Panc1 (cell line): Measurements from ENCODE around the gene APBB1IP. TPM values are rescaled to one million over a fixed set of nuclear protein-coding genes. Genes with fewer than 3 reads are reported as not detected.

Experiments used
- ATAC-seq: fragments of 200-7000 bp; cut with Tn5 transposase; 2 replicates; pipeline ENCODE4 v1.9.1; 2020; ENCODE audit warnings: mild to moderate bottlenecking, moderate library complexity
- BruUV-seq: library from RNA; stranded (reverse); fragments of 400-500 nt; replicated peaks from 2 replicates; lab custom pipeline; 2021; lab: Mats Ljungman, UMichigan
- CTCF ChIA-PET: fragments of 300-600 bp; sonication (Branson Sonifier 250); formaldehyde crosslinking; loops from one replicate; lab custom pipeline; 2022; ENCODE audit warnings: antibody characterized with exemption; lab: Charles Lee
- POLR2A ChIA-PET: fragments of 300-600 bp; sonication (Branson Sonifier 250); formaldehyde crosslinking; loops from one replicate; lab custom pipeline; 2022; ENCODE audit warnings: antibody characterized with exemption; lab: Charles Lee
- DNase-seq: peaks from one replicate; pipeline ENCODE4 v3.0.0-alpha.2; 2010; ENCODE audit warnings: low read depth, low spot score
- H3K27ac ChIP-seq: 2 replicates; pipeline ENCODE4 v1.5.1; 2011; ENCODE audit warnings: mild to moderate bottlenecking, low read length, inconsistent platforms
- H3K27me3 ChIP-seq: fragments of 200-500 bp; sonication (Bioruptor generic); 2 replicates; pipeline ENCODE4 v1.6.0; 2014; ENCODE audit warnings: low read length, inconsistent platforms; ENCODE audit not compliant: control insufficient read depth, insufficient read depth
- H3K36me3 ChIP-seq: fragments of 200-500 bp; sonication (Bioruptor generic); 2 replicates; pipeline ENCODE4 v1.5.1; 2014; ENCODE audit warnings: inconsistent platforms, mild to moderate bottlenecking, low read length, moderate library complexity; ENCODE audit not compliant: control insufficient read depth, insufficient read depth
- H3K4me1 ChIP-seq: 2 replicates; pipeline ENCODE4 v1.5.1; 2011; ENCODE audit warnings: inconsistent platforms, mild to moderate bottlenecking, low read length, moderate library complexity; ENCODE audit not compliant: control insufficient read depth, insufficient read depth
- H3K4me3 ChIP-seq, 2 experiments: 2 replicates each; pipeline ENCODE4 v1.5.1; 2011 to 2012; ENCODE audit warnings: low read depth in 2 of 2, low read length in 2 of 2, mild to moderate bottlenecking in 2 of 2, inconsistent platforms in 1 of 2, moderate library complexity in 1 of 2
- H3K9me3 ChIP-seq: fragments of 200-500 bp; sonication (Bioruptor generic); 2 replicates; pipeline ENCODE4 v1.5.1; 2014; ENCODE audit warnings: low read depth, mild to moderate bottlenecking, inconsistent platforms, low read length, moderate library complexity; ENCODE audit not compliant: control insufficient read depth, insufficient read depth
- POLR2AphosphoS5 ChIP-seq: IDR thresholded peaks from 2 replicates; pipeline ENCODE4 v1.6.1; 2012; ENCODE audit warnings: mild to moderate bottlenecking, low read depth, low read length, moderate library complexity
- TCF7L2 ChIP-seq: IDR thresholded peaks from 2 replicates; pipeline ENCODE4 v1.6.1; 2011; ENCODE audit warnings: mild to moderate bottlenecking, low read depth, low read length, inconsistent platforms
- in situ Hi-C: cut with HindIII; loops from 2 replicates; pipeline ENCODE4 v1.10.0; 2016; ENCODE audit warnings: low sequenced_read_pairs, low pct_unique_long_range_greater_than_20kb
- intact Hi-C: fragments of 100-400 bp; cut with micrococcal nuclease; formaldehyde crosslinking; loops from one replicate; pipeline ENCODE4 v1.10.0; 2022; ENCODE audit not compliant: unreplicated experiment
- total RNA-seq: library from RNA; stranded (reverse); gene quantifications from one replicate; pipeline ENCODE4 v1.2.1, GENCODE V29; 2021; ENCODE audit not compliant: unreplicated experiment
- TF ChIP-seq, protein P1 (sequence below), 2 experiments: IDR thresholded peaks; 2 replicates each; pipeline ENCODE4 v1.6.1; 2011 to 2012; ENCODE audit warnings: low read depth in 2 of 2, control low read depth in 1 of 2, low read length in 1 of 2, mild to moderate bottlenecking in 1 of 2, moderate library complexity in 1 of 2; ENCODE audit not compliant: insufficient read depth in 1 of 2
- TF ChIP-seq, protein P2 (sequence below): fragments of 450-650 bp; IDR thresholded peaks from 2 replicates; pipeline ENCODE4 v1.5.1; 2017; ENCODE audit warnings: mild to moderate bottlenecking

APBB1IP gene
- total RNA-seq, 1 experiment from 2014 or later = 0.21 TPM

DNA sequence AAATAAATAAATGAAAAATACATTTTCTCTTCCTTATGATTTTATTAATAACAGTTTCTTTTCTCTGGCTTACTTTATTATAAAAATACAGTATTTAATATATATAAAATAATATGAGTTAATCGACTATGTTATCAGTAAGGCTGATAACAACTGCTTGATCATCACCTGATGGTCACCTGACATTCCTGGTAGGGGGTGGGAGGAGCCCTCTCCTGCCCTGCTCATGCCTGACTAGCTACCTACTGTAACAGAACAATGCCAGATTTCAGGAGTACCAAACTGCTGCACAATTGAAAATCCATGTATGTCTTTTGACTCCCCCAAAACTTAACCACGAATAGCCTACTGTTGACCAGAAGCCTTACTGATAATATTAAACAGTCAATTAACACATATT is 1.3 kb upstream of the APBB1IP start:
- Histone ChIP-seq H3K27me3 (peaks cover 7% of the 10 kb centered on the region), H3K27ac (no peak overlapping the region), H3K9me3 (no peaks in the 10 kb centered on the region), H3K4me1 (no peaks in the 10 kb centered on the region), H3K36me3 (no peaks in the 10 kb centered on the region), H3K4me3 (no peak overlapping the region)
- in situ Hi-C loops = no loop called here
- no peak for TF ChIP-seq TCF7L2
- intact Hi-C loops = no loop called here
- DNase-seq (no peak), ATAC-seq (no peak)
- CTCF ChIA-PET = no interaction called here
- POLR2A ChIA-PET = no interaction called here
- BruUV-seq = no TSS peak

DNA sequence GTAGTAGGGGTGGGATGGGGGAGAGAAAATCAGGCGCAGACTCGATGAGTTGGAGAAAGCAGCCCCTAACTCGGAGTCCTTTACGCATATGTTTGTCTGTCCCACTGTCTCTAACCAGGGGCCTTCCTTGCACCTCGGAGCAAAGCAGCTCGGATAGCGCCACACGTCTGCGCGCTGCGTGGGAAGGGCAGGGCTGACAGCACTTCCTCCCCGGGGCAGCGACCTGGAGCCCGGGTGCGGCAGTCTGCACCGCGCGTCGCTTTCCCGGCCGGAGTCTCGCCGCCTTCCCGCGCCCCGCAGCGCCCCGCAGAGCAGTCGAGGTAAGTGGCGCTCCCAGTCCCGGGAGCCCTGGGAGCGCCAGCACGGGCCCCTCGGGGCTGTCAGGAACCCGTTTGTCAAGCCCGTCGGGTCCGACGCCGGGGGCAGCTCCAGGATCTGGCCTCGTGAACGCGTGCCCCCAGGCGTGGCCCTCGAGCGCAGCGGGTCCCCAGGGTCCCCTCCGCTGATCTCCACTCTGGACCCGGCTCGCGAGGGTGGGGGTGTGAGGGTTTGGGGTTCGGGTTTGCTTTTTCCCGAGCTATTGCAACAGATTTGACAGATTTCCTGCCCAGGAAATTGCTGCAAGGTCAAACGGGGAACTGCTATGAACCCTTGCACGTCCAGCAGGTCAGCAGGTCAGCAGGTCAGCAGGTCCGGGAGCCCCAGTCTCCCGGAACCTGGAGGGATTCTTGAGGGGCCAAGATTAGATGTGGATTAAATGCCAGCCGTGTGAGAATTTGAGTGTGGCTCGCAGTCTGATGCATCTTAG is 597 bp downstream of the APBB1IP start:
- ChIA-PET CTCF (no interaction called here), POLR2A (no interaction called here)
- Histone ChIP-seq H3K9me3 (no peaks in the 10 kb centered on the region), H3K4me3 (no peak overlapping the region; a peak in 1 of 4 replicates), H3K36me3 (no peaks in the 10 kb centered on the region), H3K4me1 (no peaks in the 10 kb centered on the region), H3K27ac (no peak overlapping the region), H3K27me3 (peaks cover 7% of the 10 kb centered on the region)
- in situ Hi-C loops (no loop called here), intact Hi-C loops (no loop called here)
- no peak for ATAC-seq
- BruUV-seq = no TSS peak
- TF ChIP-seq, protein P1, sequence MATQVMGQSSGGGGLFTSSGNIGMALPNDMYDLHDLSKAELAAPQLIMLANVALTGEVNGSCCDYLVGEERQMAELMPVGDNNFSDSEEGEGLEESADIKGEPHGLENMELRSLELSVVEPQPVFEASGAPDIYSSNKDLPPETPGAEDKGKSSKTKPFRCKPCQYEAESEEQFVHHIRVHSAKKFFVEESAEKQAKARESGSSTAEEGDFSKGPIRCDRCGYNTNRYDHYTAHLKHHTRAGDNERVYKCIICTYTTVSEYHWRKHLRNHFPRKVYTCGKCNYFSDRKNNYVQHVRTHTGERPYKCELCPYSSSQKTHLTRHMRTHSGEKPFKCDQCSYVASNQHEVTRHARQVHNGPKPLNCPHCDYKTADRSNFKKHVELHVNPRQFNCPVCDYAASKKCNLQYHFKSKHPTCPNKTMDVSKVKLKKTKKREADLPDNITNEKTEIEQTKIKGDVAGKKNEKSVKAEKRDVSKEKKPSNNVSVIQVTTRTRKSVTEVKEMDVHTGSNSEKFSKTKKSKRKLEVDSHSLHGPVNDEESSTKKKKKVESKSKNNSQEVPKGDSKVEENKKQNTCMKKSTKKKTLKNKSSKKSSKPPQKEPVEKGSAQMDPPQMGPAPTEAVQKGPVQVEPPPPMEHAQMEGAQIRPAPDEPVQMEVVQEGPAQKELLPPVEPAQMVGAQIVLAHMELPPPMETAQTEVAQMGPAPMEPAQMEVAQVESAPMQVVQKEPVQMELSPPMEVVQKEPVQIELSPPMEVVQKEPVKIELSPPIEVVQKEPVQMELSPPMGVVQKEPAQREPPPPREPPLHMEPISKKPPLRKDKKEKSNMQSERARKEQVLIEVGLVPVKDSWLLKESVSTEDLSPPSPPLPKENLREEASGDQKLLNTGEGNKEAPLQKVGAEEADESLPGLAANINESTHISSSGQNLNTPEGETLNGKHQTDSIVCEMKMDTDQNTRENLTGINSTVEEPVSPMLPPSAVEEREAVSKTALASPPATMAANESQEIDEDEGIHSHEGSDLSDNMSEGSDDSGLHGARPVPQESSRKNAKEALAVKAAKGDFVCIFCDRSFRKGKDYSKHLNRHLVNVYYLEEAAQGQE (IDR thresholded peaks at IDR 0.05; ENCODE audit: insufficient read depth in 1 of 2, low read depth in 2 of 2, low read length in 1 of 2) = no peak
- TF ChIP-seq TCF7L2 = no peak
- TF ChIP-seq POLR2AphosphoS5 = no peak
- TF ChIP-seq, protein P2, sequence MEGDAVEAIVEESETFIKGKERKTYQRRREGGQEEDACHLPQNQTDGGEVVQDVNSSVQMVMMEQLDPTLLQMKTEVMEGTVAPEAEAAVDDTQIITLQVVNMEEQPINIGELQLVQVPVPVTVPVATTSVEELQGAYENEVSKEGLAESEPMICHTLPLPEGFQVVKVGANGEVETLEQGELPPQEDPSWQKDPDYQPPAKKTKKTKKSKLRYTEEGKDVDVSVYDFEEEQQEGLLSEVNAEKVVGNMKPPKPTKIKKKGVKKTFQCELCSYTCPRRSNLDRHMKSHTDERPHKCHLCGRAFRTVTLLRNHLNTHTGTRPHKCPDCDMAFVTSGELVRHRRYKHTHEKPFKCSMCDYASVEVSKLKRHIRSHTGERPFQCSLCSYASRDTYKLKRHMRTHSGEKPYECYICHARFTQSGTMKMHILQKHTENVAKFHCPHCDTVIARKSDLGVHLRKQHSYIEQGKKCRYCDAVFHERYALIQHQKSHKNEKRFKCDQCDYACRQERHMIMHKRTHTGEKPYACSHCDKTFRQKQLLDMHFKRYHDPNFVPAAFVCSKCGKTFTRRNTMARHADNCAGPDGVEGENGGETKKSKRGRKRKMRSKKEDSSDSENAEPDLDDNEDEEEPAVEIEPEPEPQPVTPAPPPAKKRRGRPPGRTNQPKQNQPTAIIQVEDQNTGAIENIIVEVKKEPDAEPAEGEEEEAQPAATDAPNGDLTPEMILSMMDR = no peak
- no peak for DNase-seq

DNA sequence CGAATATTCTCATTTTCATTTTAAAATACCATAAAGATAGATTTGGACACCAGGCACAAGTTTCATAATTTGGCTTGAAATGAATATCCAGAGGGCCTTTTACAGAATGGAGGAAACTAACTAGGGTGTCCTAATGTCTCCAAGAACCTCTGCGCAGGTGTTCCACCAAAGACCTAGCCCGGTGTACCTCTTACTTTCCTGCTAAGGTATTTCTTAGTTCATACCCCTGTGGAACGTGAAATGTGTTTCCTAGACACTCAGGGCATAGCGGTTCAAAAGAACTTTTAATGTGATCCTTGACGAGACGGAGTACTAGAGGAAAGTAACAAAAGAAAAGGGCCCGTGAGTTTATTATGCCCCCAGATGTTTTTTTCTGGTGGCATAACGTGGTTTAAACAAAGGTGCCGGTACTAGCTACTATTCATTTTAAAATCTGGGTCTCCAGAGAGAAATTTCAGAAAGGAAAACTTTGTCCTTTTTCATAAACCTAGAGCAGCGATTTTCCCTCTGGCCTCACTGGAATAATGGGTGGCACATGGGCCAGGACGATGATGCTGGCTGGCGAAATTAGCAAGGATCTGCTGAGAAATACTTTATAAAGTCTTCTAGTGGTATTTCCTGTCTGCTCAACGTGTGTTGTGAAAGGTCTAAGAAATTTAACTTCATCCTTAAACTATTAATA is 1.4 kb downstream of the APBB1IP start:
- no TSS peak for BruUV-seq

More for the DNA sequence above, 1.4 kb downstream of the APBB1IP start:
- no peaks in the 10 kb centered on the region for H3K4me1 ChIP-seq
- H3K4me3 ChIP-seq = no peak overlapping the region
- CTCF ChIA-PET = no interaction called here
- POLR2A ChIA-PET = no interaction called here
- in situ Hi-C loops (no loop called here), intact Hi-C loops (no loop called here)
- TF ChIP-seq, protein P2 = no peak
- TF ChIP-seq, protein P1 (IDR thresholded peaks at IDR 0.05; ENCODE audit: insufficient read depth in 1 of 2, low read depth in 2 of 2, low read length in 1 of 2) = no peak
- no peaks in the 10 kb centered on the region for H3K36me3 ChIP-seq
- peaks cover 7% of the 10 kb centered on the region for H3K27me3 ChIP-seq
- no peak overlapping the region for H3K27ac ChIP-seq
- no peaks in the 10 kb centered on the region for H3K9me3 ChIP-seq
- DNase-seq (no peak), ATAC-seq (no peak)
